NCI-H1930 (cell line): ENCODE data around the gene NPC2.
"Not testable (repeated sequence)": the region's sequence is repeated elsewhere in the genome, so short reads cannot be mapped to it uniquely, and the experiment has no call there.

Source experiments
- DNase-seq, 2 experiments: peaks; one replicate each; lab custom pipeline; 2025; lab: John Stamatoyannopoulos, UW

Gene NPC2

DNA sequence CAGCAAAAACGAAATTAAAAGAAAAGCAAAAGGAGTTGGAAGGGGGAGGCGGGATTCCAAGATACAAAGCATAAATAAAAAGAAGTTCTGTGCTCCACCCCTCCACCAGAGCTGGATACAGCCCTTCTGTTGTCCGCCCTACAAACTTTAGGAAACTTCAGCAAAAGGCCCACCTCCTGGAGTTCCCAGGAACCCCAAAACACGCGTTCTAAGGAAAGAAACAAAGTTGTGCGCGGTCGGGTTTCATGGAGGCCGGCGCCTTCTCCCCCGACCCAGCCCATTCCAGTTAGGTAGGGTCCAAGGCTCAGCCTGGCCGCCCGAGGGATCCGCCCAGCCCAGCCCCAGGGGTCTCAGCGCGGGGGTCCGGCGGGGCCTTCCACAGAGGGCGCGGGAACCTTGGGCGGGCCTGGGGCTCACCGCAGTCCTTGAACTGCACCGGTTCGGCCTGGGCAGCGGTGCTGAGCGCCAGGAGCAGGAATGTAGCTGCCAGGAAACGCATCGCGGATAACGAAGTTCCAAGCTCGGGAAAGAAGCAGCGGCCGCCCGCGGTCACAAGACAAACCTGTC lies at the start of gene NPC2:
Gene NPC2 (minus strand): TSS at position 530 of the 567 bp plus-strand sequence. CDS start 31 bp downstream, at position 499.
- no peak for DNase-seq

DNA sequence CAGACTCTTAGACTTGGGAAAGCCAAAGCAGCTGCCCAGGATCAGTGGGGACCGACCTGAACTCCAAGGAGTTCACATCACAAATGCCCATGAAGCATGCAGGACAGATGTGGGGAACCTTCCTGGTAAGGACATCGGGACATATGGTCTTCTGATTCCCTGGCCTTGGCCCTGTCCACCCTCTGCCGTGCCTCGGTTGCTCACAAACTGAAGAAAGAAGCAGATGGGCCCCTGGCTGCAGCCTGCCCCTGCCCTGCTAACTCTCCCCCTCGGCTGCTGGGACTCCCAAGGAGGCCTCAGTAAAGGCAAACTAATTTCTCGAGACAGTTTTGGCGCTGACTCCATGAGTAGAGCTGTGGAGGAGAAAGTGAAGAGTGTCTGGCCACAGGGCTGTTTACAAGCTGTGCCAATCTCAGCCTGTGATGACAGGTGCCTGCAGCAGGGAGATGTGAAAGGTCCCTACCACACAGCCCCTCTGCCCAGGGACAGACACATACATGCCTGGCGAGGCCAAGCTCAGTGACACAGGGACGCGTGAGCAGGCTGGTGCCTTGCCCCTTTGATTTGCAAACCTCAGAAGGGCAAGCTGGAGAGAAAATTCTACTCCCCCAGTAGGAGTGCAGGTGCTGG lies 49.1 kb upstream of the NPC2 start:
- DNase-seq: no peak

DNA sequence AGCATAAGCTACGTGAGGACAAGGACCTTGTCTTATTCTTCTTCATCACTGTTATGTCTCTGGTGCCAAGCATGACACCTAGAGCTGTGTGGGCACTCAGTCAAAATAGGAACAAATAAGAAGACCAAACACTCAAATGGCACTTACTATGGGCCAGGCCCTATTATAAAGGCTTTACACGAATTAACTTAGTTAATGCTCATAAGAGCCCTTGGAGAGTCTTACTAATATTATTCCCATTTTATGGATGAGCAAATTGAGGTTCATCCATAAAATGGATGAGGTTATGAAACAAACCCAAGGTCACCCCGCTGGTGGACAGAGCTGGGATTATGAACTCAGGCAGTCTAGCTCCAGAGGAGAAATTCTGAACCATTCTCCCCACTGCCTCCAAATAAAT lies 48.1 kb upstream of the NPC2 start:
- DNase-seq: no peak

DNA sequence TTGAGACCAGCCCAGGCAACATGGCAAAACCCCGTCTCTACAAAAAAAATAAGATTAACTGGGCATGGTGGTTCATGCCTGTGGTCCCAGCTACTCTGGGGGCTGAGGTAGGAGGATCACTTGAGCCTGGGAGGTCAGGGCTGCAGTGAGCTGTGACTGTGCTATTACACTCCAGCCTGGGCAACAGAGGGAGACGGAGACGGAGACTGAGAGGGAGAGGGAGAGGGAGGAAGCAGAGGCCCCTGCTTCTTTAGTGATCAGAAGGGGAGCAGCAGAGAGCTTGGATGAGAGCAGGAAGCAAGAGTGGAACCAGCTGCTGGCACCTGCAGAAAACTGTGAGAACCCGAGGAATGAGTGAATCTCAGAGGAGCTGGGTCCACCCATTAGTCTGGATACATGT lies 46.4 kb upstream of the NPC2 start:
- DNase-seq: no peak

DNA sequence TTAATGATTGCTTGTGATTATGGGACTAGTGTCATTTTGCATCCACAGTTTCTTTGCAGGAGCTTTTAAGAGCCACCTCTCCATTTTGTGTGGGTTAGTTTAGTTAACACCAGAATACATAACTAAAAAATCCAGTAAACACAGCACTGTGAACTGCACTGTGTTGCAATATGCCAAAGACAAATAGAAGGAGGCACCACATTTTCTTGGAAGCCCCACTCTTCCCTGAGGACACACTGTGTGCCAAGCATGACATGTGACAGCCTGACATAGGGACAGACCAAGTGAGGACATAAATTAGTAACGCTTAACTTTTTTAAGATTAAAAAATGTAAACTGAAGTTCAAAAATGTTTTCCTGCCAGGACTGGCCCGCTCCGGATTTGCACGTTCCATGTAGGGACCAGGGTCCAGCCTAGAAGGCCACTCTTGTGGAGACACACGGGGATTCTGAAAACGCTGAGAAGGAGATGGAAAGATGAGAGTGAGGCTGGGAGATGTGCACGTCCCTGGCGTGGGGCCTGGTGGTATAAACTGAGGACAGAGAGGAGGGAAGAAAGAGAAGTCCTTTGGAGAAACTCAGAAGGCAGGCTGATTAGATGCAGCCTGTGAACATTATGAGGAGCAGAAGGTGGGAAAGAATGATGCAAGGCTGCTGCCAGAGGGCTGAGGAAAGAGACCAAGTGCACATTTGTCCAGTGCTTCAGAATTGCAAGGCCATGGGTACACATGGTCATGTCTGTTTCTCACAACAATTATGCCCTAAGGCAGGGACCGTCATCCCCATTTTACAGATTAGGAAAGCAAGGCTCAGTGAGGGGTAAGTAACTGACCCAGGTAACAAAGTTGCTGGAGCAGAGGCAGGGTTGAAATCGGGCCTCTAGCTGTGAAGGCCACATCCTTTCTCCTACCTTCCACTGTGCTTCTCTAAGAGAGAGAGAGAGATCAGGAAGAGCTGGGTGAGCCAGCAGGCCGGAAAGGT lies 45.6 kb upstream of the NPC2 start:
- no peak for DNase-seq

DNA sequence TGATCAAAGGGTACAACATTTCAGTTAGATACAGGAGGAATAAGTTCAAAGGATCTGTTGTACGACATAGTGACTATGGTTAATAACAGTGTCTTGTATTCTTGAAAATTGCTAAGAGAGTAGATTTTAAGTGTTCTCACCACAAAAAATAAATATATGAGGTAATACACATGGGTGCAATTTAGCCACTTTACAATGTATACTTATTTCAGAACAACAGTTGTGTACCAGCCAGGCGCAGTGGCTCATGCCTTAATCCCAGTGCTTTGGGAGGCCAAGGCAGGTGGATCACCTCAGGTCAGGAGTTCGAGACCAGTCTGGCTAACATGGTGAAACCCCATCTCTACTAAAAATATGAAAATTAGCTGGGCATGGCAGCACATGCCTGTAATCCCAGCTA lies 43.2 kb upstream of the NPC2 start:
- DNase-seq: not testable (repeated sequence)

DNA sequence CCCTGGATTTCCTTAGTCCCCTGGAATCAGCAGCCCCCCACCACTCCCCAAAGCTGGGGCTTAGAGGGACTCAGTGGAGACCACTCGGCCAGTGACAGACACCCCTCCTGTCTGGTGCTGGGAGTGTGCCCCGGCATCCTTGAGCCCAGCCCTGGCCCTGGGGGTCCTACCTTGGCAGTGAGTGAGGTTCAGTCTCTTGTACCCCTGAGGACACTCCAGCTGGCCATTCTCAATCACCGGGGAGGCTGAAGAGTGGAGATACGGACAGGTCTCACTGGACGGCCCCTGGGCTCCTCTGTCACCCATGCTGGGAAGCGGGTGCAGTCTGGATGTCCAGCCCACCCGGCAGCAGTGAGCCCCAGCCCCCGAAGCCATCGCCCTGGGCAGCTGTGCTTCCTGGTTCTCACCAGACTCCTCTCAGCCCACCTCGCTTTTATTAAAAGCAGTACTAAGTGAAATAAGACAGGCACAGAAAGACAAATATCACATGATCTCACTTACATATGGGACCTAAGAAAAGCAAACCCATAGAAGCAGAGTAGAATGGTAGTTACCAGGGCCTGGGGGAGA lies 42.7 kb upstream of the NPC2 start:
- DNase-seq: no peak

DNA sequence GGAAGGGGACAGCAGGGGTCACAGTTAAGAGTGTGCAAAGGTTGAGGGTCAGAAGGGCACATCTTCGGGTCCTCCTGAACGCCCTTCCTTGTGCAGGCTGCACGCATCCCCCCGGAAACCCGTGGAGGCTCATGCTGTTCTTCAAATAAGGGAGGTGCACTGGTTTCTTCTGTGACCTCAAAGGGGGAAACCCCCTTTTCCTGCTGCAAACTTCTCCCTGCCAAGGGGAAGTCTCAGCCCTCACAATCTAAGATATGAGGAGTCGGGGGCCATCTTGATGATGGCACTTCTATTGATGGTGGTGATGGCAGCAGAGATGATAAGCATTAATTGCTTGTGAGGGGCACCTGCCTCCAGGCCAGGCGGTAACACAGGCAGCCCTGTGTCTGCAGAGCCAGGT lies 40.5 kb upstream of the NPC2 start:
- DNase-seq: no peak

DNA sequence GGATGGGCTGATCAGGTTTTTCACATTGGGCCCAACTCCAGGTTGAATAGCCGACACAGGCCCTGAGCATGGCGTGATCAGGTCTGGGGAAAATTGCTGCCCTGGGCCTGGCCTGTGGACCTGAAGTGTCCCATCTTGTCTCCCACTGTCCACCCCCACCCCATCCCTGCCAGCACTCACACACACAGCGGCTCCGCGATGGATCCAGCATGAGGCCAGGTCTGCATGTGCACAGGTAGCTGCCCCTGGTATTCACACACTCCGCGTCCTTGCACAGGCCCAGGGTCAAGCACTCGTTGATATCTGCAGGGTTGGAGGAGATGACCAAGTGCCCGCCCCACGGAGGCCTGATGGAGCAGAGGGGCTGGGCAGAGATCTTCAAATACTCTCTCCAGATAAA lies 39.1 kb upstream of the NPC2 start:
- DNase-seq: no peak

DNA sequence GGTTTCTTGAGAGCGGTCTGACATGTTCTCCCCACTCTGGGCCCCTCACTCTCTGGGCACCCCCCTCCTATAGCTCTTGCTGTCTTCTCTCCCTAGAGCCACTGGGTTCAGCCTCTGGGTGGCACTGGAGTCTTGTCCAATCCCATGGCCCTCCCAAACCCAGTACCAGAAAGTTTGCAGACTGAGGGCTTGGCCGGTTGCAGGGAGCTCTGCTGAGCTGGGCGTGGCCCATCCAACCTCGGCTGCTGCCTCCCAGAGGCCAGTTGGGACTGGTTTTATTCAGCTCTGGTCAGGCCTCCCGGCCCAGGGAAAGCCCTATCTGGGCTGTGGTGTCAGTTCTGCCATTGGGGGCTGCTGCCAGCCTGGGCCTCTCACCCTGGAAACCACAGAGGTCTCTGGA lies 38.4 kb upstream of the NPC2 start:
- DNase-seq: no peak

DNA sequence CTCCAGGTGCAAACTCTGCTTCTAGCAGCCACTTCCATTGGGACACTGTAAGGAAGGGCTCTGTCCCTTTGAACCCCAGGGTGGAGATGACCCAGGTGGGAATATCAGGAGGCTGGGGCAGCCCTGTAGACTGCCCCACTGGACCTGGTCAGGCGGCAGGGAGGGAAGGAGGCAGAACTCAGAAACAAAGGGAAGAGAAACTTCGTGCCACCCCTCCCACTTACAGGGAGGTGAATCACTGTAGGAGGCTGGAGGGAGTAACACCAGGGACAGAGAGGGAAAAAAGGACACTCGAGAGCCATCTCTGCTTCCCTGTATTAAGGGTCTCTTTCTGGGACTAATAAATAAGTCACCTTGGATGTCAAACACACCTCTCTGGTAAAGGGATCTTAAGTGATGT lies 37.9 kb upstream of the NPC2 start:
- no peak for DNase-seq

DNA sequence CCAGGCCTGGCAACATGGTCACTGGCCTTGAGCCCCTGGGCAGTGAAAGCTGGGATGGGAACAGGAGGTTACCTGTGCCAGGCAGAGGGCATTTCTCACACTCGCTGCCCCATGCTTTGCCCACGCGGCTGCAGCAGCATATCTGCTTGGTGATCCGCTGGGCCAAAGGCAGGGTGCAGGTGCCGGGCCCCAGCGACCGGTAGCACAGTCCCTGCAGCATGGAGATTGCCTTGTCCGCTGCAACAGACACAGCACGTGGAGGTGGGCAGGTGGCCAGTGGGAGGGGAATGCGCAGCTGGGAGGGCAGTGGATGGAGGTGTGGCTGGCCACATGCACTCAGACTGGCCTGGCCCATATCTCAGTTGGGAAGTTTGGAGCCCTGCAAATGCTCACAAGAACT lies 35.8 kb upstream of the NPC2 start:
- DNase-seq: no peak

DNA sequence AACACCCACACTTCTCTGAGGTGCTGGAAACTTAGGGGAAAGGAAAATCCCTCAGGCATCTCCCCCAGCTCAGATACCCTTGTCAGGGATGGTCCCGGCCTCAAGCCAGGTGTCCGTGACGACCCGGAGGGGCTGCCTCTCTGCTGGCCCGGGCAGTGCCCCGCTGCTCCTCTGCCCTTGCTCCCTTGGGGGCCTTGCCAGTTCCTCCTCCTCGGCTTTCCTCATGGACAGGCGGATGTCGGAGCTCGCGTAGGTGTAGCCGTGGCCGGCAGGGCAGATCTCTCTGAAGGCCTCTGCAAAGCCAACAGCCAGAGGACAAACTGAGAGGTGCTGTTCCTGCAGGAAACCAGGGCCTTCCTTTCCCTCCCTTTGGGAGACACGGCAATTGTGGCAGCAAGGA lies 35.3 kb upstream of the NPC2 start:
- no peak for DNase-seq

DNA sequence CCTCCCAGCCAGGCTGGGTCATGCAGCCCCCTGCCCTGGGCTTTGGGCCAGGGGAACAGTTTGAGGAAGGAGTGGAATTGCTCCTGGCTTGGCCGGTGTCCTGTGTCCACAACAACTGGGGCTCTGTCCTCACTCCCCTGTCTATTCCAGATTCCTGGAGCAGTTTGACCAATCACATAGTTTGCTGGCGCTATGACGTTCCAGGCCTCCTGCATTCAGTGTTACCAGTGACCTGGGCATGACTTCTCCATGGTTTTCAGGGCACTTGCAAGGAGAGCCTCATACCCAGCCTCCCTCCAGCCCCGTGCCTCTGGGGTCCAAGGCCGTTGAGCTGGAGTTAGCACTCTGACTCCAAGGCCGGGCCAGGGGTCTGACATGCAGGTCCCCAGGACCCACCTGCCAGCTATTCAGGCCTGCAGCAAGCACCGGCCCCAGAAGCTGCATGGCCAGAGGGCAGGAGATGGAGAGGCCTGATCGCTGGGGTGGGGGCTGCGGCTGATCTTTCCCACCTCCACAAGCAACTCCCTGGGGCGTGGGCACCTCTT lies 34.7 kb upstream of the NPC2 start:
- DNase-seq: no peak

DNA sequence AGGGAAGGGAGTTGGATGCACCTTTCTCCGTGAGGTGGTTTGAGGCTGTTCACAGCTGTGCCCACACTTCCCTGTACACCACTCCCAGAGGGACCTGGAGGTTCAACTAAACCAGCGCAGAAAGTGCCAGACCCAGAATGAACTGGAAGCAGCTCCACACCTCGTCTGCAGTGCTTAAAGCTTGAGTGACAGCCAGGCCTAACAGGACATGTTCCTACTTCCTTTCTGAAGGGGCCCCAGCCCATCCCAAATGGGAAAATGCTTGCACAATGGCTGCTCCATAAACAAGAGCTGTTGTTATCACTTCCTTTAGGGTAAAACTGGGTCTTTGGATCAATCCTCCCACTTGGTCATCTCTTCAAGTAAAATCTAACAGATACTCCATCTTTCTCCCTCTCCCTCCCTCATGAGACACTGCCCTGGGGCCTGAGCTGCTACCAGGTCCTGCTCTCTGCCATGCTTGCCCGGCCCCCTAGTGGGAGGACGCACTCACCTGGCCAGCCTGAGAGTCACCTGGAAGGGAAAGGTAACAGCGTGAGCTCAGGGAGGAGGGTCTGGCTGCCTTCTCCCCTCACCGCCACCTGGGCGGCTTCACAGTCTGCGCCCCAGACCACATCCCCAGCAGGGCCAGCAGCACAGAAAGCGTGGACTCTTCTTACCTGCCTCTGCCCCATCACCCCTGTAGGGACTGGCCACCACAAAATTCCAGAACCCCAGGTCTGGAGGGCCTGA lies 33.9 kb upstream of the NPC2 start:
- no peak for DNase-seq

DNA sequence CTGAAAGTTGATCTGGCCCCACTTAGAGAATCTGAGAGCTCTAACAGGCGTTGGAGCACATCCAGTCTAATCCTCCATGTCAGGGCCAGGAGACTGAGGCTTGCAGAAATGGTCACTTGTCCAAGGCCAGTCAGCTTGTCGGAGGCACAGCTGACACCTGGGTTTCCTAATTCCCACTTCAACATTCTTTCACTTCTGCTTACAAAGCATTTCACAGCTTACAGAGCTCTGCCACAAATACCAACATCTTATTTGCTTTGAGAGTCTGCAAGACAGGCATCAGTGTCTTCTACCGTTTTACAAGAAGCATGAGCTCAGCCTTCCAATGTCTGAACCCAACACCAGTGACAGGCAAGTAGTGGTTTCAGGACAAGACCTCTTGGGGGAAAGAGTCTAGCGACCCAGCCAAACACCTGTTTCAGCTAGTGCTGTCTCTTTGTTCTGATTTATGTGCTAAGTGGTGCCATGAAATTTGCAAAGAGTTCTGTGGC lies 32.3 kb upstream of the NPC2 start:
- DNase-seq: no peak

DNA sequence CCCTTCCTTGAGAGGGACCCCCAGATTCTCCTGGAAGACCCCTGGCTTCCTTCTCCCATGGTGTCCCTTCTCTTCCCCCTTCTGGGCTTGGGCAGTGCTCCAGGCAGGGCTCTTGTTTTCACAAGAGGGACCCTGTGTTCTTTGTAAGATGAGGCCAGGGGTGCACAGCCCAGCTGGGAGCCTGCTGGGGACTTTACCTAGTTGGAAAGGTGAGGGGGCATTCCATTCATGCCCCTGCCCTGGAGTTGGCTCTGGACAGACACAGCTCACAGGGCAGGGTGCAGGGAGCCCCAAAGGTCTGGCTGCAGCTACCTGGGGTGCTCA lies 31.7 kb upstream of the NPC2 start:
- no peak for DNase-seq

DNA sequence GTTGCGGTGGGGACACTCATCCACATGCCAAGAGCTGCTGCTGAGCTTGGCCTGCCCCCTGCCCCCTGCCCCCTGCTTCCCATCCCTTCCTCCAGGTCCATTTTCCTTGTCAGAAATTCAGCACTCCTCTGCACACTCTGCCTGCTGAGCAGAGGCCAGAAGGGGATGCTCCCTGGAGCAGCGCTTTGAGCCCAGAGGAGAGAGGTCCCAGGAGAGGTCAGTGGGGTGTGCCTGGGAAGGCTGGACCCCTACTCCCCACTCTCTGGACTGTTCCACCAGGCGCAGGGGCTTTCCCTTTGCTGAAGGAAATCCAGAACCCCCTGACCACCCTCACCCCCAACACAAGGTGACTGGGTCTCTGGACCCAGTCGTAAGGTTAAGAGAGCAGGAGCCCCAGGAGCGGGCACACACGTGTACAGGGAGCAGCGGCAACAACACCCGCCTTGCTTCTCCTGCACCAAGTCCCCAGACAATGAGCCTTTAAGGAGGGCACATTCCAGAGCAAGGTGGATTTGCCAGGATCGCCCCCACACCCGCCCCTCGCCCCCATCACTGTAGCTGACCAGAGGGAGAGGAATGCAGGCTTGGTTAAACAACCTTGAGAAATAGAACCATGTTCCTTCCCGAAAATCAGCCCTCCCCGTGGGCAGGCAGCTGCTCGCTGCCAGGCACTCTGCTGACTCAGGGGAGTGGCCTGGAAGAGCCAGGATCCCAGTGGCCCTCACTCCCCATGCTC lies 31.1 kb upstream of the NPC2 start:
- no peak for DNase-seq

DNA sequence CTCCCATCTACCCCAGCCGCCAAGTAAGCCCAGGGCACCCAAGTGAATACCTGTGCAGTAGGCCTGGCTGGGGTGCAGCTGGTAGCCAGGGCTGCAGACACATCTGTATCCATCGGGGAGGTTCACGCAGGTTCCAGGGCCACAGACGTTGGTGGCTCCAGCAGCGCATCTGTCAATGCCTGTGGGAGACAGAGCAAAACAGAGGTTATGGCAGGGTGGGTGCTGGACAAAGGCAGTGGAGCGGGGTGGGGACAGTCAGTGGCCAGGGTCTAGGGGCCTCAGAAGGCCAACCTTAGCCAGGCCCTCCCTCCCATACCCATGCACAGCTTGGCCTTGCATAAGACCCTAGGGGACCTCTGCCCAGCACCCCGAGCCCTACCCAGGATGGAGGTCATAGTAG lies 29.6 kb upstream of the NPC2 start:
- DNase-seq: no peak

DNA sequence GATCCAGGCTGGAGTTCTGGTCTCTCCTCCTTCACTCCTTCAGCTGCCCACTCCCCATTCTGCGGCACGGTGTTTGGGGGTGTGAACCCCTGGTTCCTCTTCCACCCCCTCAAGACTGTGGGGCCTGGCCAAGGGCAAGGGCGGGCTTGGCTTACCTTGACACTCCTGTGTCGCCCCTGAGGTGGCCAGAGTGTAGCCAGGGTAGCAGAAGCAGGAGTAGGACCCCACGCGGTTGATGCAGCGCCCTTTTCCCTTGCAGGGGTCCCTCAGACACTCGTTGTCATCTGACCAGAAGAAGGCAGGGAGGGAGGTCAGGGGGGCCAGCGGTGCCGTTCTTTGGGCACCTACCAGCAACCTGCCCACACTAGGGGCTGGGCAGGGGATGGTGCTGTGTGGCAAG lies 28.7 kb upstream of the NPC2 start:
- DNase-seq: no peak
